K562 (cell line): ENCODE results near the gene RPL15. TPM values are rescaled to one million over a fixed set of nuclear protein-coding genes. Genes with fewer than 3 reads are reported as not detected.

Experiments
- FOXJ3 ChIP-seq: sonication (generic); formaldehyde crosslinking; IDR thresholded peaks from 2 replicates; pipeline ENCODE4 v1.4.0; 2020; ENCODE audit warnings: mild to moderate bottlenecking, missing genetic modification reagents
- GABPB2 ChIP-seq: fragments of 250-450 bp; sonication (Bioruptor Pico); conservative IDR thresholded peaks from 2 replicates; pipeline ENCODE4 v1.5.1; 2021; ENCODE audit warnings: mild to moderate bottlenecking
- HDAC3 ChIP-seq: fragments of 450-650 bp; IDR thresholded peaks from 2 replicates; pipeline ENCODE4 v1.6.1; 2018; ENCODE audit warnings: borderline replicate concordance, mild to moderate bottlenecking, moderate library complexity; ENCODE audit not compliant: partially characterized antibody
- ZNF384 ChIP-seq: IDR thresholded peaks from 2 replicates; pipeline ENCODE4 v1.6.1; 2012; ENCODE audit warnings: low read depth, low read length, improper control_type of control experiment
- polyA plus RNA-seq, 8 experiments: library from polyadenylated mRNA; depleted of rRNA in 4 of 8; stranded (reverse) in 5 of 8; unstranded in 3 of 8; fragments of >200 nt; fragmentation: Nextera tagmentation in 2 of 8; fragmentation: Illumina TruSeq in 1 of 8; extraction: Ambion mirVana in 2 of 8; extraction: Trizol in 1 of 8; gene quantifications; 2 replicates each; pipeline versions ENCODE4 v1.2.1 to v1.2.3, GENCODE V29; 2011 to 2014; ENCODE audit warnings: inconsistent platforms in 1 of 8, missing spikeins in 1 of 8
- total RNA-seq, 7 experiments: library from RNA; depleted of rRNA in 6 of 7; stranded (reverse); fragments of >200 nt in 6 of 7; fragmentation: Illumina TruSeq in 2 of 7; extraction: Trizol in 2 of 7; gene quantifications; 2 replicates each; pipeline versions ENCODE4 v1.2.1 to v1.2.3, GENCODE V29; 2011 to 2021; ENCODE audit warnings: low replicate concordance in 1 of 7
- TF ChIP-seq, protein P1 (sequence below): fragments of 450-650 bp; IDR thresholded peaks from 2 replicates; pipeline ENCODE4 v1.6.1; 2017; ENCODE audit warnings: mild to moderate bottlenecking, moderate library complexity
- TF ChIP-seq, protein P2 (sequence below): fragments of 450-650 bp; IDR thresholded peaks from 2 replicates; pipeline ENCODE4 v1.6.1; 2017; ENCODE audit warnings: antibody characterized with exemption, mild to moderate bottlenecking
- TF ChIP-seq, protein P3 (sequence below): fragments of 450-650 bp; IDR thresholded peaks from 2 replicates; pipeline ENCODE4 v1.7.1; 2018; ENCODE audit warnings: mild to moderate bottlenecking, low read depth; ENCODE audit not compliant: partially characterized antibody
- TF ChIP-seq, protein P4 (sequence below): fragments of 450-650 bp; IDR thresholded peaks from 2 replicates; pipeline ENCODE4 v1.6.1; 2016; ENCODE audit warnings: borderline replicate concordance
- TF ChIP-seq, protein P5 (sequence below): fragments of 250-450 bp; sonication (Bioruptor Pico); IDR thresholded peaks from 2 replicates; pipeline ENCODE4 v1.5.0; 2021; ENCODE audit warnings: mild to moderate bottlenecking, moderate library complexity

RPL15 gene
- total and polyA plus RNA-seq, 9 of the 15 experiments (the other 6 are each of a cell fraction or from before 2014, with no cell fraction given): 2,393 to 8,850 (median 3,928) TPM

DNA sequence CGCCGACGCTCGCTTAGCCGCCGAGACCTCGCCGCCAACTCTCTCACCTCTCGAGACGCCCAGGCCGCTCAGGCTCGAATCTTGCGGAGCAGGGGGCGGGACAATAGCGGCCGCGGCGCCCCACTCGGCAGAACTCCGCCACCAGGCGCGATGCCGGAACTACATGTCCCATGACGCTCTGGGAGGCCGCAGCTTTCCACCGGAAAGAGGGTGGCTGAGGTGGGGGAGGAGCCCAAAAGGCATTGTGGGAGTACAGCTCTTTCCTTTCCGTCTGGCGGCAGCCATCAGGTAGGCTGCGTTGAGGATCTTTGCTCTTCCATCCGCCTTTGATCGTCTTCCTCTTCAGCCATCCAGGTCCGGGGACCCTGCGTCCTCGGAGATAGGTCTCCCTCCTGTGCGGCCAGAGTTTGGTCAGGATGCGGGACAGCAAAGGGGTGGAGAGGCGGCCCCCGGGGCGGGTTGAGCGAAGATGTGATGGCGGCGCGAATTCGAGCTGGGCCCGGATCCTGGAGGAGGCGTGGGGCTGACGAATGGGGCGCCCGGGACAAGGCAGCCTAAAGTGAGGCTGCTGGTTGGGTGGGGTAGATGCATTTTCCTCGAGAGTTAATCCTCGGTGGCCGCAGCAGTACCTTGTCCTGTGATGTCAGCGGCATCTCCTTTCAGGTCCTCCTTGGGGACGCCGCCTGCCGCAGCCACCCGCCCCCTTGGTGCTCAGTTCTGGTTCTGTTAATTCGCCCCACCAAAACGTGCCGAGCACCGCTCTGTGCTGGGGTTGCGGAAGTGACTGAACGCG lies at the start of gene RPL15, which contains the start of gene NKIRAS1 (continued):
- TF ChIP-seq, protein P1, sequence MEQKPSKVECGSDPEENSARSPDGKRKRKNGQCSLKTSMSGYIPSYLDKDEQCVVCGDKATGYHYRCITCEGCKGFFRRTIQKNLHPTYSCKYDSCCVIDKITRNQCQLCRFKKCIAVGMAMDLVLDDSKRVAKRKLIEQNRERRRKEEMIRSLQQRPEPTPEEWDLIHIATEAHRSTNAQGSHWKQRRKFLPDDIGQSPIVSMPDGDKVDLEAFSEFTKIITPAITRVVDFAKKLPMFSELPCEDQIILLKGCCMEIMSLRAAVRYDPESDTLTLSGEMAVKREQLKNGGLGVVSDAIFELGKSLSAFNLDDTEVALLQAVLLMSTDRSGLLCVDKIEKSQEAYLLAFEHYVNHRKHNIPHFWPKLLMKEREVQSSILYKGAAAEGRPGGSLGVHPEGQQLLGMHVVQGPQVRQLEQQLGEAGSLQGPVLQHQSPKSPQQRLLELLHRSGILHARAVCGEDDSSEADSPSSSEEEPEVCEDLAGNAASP: no peak
- TF ChIP-seq GABPB2 (CRISPR knock-in tag) (no peak), FOXJ3 (CRISPR knock-in tag) (no peak), HDAC3 (no peak), ZNF384 (0 out of 2 replicates have a peak, but pooled peaks have one; percentile 5)
- TF ChIP-seq, protein P2, sequence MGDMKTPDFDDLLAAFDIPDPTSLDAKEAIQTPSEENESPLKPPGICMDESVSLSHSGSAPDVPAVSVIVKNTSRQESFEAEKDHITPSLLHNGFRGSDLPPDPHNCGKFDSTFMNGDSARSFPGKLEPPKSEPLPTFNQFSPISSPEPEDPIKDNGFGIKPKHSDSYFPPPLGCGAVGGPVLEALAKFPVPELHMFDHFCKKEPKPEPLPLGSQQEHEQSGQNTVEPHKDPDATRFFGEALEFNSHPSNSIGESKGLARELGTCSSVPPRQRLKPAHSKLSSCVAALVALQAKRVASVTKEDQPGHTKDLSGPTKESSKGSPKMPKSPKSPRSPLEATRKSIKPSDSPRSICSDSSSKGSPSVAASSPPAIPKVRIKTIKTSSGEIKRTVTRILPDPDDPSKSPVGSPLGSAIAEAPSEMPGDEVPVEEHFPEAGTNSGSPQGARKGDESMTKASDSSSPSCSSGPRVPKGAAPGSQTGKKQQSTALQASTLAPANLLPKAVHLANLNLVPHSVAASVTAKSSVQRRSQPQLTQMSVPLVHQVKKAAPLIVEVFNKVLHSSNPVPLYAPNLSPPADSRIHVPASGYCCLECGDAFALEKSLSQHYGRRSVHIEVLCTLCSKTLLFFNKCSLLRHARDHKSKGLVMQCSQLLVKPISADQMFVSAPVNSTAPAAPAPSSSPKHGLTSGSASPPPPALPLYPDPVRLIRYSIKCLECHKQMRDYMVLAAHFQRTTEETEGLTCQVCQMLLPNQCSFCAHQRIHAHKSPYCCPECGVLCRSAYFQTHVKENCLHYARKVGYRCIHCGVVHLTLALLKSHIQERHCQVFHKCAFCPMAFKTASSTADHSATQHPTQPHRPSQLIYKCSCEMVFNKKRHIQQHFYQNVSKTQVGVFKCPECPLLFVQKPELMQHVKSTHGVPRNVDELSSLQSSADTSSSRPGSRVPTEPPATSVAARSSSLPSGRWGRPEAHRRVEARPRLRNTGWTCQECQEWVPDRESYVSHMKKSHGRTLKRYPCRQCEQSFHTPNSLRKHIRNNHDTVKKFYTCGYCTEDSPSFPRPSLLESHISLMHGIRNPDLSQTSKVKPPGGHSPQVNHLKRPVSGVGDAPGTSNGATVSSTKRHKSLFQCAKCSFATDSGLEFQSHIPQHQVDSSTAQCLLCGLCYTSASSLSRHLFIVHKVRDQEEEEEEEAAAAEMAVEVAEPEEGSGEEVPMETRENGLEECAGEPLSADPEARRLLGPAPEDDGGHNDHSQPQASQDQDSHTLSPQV: no peak
- TF ChIP-seq, protein P3, sequence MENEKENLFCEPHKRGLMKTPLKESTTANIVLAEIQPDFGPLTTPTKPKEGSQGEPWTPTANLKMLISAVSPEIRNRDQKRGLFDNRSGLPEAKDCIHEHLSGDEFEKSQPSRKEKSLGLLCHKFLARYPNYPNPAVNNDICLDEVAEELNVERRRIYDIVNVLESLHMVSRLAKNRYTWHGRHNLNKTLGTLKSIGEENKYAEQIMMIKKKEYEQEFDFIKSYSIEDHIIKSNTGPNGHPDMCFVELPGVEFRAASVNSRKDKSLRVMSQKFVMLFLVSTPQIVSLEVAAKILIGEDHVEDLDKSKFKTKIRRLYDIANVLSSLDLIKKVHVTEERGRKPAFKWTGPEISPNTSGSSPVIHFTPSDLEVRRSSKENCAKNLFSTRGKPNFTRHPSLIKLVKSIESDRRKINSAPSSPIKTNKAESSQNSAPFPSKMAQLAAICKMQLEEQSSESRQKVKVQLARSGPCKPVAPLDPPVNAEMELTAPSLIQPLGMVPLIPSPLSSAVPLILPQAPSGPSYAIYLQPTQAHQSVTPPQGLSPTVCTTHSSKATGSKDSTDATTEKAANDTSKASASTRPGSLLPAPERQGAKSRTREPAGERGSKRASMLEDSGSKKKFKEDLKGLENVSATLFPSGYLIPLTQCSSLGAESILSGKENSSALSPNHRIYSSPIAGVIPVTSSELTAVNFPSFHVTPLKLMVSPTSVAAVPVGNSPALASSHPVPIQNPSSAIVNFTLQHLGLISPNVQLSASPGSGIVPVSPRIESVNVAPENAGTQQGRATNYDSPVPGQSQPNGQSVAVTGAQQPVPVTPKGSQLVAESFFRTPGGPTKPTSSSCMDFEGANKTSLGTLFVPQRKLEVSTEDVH: no peak
- TF ChIP-seq, protein P4, sequence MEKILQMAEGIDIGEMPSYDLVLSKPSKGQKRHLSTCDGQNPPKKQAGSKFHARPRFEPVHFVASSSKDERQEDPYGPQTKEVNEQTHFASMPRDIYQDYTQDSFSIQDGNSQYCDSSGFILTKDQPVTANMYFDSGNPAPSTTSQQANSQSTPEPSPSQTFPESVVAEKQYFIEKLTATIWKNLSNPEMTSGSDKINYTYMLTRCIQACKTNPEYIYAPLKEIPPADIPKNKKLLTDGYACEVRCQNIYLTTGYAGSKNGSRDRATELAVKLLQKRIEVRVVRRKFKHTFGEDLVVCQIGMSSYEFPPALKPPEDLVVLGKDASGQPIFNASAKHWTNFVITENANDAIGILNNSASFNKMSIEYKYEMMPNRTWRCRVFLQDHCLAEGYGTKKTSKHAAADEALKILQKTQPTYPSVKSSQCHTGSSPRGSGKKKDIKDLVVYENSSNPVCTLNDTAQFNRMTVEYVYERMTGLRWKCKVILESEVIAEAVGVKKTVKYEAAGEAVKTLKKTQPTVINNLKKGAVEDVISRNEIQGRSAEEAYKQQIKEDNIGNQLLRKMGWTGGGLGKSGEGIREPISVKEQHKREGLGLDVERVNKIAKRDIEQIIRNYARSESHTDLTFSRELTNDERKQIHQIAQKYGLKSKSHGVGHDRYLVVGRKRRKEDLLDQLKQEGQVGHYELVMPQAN: peak; percentile 70; the same call in 1 of the 2 replicates
- TF ChIP-seq, protein P5, sequence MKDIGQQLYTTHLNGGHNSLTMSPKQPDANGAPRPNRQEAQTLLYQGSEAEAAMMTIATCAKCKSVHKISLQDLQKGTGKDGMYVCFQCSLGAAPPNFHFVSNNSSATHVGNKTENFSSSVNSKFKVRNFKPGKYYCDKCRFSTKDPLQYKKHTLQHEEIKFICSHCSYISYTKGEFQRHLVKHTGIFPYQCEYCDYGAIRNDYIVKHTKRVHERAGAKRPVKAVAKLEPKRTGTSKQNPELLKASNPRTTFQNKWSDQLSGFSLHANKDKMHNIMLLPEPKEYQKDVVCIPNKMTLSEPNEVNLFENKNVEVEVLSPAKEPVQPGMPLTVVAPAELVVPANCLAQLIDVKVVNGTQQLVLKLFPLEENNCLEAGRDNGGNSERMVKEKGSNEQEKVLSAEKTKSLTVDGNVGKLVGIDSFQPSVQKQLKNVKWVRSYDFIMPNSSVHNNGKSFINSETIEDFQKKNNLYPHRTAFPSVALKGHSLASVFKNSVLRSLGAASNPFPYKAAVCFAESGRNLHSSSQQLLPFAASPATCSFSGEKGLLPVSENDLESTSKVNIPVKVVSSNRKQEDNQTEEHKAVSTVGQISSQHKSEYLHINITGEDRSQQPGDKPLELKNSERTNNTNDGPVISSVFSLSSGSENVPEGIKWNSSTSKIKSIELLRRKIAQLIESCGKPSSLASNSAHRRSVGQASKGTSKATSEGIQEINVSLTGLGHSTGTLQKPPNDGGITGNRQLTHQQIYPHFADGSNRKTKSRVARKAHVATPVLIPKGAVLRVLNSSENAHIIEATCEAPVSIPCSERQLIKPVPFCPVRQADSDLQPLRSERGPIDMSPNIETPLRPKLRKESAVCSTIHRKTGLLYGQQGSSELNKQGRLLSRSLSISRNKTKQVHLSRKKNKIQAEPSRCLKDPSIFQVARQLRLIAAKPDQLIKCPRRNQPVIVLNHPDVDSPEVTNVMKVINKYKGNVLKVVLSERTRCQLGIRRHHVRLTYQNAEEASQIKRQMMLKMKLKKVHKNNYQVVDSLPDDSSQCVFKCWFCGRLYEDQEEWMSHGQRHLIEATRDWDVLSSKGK: no peak
